ELR (cell line): Measurements from ENCODE around the gene SUPT20H.
A peak's percentile ranks its signal among the peaks of the same experiment; 100 is the strongest.

Experiments
- DNase-seq: peaks from one replicate; pipeline ENCODE4 v3.0.0-alpha.2; 2015; ENCODE audit warnings: low read depth

The SUPT20H gene

GRCh38 chr13:37058910-37059847 is at the start of gene SUPT20H:
Gene SUPT20H (minus strand): TSS chr13:37059688. CDS start chr13:37051490, 8,198 bp downstream.
- peak; percentile 93 for DNase-seq

GRCh38 chr13:37109051-37109678 is 49.7 kb upstream of the SUPT20H start:
- peak; percentile 55 for DNase-seq

DNA sequence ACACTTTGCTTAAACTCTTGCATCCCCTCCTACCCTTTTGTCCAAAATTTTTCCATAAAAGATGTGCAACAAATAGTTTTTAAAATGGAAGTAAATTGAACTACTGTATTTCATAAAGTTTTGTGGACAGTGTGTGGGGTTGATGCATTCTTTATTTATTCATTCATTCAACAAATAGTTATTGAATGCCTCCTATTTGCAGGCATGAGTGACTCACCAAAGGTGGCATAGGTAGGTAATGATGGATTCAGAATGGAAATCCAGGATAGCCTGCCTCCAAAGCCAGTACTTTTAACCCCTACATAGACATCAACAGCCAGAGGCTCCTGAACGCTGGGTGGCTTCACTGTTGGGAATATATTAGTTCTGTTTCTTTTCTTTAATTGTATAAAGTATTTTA is 48.4 kb upstream of the SUPT20H start:
- no peak for DNase-seq

DNA sequence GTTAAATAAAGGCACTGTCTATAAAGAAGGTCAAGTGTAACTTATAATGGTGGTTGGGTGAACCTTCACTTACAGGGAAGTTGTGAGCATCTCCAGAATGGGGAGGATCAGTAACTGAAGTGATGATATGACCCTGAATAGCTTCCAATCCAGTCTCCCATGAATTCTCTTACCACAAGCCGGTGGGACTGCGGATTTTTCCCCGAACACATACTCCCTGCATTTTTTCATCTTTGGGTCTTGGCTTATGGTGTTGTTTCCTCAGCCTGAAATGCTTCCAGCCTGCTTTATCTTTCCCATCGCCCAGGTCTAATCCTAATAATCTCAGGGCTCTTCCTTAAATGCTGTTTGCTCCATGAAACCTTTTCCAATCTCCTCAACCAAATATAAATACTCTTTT is 48.0 kb upstream of the SUPT20H start:
- no peak for DNase-seq

- no peak for DNase-seq
These were observed 47.2 kb upstream of the SUPT20H start for GRCh38 chr13:37106642-37107041.

DNA sequence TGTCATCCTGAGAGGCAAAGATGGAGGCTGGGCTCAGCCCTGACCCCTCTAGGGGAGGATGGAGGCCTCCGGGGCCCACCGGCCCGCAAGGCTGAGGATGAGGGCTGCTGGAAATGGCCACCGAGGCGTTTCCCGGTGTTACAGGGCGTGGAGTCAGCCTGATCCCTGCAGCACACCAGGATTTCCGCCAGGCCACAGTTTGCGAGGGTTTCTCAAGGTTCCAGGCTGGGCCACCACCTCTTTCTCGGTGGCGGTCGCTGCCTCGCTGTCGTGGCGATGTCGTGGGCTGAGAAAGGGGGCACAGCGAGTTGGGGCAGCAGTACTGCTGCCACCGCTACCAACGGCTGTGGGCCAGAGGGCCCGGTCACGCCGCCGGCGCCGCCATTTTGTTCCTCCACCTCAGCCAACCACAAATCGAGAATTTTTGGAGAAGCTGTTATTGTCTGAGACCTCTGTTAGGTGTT is 45.8 kb upstream of the SUPT20H start, which contains the start of gene CSNK1A1L:
Gene CSNK1A1L (minus strand): TSS at position 414 of the 464 bp plus-strand sequence. CDS start 408 bp downstream, at position 6.
- no peak for DNase-seq

- DNase-seq = no peak
These were observed 43.4 kb upstream of the SUPT20H start for GRCh38 chr13:37102896-37103295.

GRCh38 chr13:37101201-37101600 is 41.7 kb upstream of the SUPT20H start:
- no peak for DNase-seq

DNA sequence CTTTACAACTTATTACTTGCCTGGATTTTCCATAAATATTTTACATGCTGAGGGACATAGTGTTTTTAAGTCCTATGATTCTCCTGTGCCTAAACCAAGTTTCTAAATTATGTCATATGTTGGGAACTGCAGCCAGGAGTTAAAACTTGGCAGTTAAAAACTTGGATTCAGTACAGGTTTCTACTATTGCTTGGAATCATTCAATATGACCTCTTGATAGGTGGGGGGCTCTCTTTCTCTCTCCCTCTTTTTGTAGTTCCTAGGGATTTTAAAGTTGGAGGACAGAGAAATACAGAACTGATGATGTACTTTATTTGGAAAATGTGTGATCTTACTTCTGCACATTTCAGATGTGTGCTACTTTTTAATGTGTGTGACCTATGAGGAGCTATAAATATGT is 41.2 kb upstream of the SUPT20H start:
- DNase-seq = no peak

DNA sequence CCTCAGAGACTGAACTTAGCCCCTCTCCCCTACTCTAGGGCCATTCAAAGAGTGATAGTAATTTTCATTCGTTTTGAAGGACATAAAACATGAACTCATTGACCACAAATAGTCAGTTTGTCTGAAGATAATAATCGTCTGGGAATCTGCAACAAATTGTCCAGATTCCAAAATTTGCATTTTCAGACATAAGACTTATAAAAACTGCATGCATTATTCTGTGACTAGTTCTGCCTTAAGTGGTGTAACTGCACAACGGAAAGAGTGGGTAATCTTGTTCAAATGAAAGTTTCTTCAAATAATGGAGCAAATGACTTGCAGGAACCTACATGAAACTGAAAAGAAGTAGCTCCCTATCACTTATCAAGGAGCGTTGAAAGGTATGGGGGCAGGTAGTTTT is 37.6 kb upstream of the SUPT20H start:
- peak; percentile 9 for DNase-seq

GRCh38 chr13:37094840-37095239 is 35.4 kb upstream of the SUPT20H start:
- no peak for DNase-seq

DNA sequence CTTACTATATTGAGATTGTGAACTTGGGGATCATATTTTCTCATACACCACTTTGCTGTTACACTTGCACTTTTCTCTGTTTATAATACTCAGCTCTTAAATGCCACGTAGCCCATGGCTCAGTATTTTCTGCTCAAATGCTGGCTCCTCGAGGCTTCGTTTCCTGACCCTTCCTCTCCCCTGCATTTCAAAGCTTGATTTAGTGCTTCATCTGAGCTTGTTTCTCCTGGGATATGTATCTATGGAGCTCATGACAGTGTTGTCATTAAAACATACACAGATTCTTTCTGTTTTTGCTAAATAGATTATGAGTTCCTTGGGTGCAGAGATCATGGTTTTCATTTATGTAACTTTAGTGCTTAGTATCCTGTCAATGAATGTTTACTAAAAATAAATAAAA is 34.6 kb upstream of the SUPT20H start:
- no peak for DNase-seq

GRCh38 chr13:37091835-37092234 is 32.3 kb upstream of the SUPT20H start:
- DNase-seq = no peak

DNA sequence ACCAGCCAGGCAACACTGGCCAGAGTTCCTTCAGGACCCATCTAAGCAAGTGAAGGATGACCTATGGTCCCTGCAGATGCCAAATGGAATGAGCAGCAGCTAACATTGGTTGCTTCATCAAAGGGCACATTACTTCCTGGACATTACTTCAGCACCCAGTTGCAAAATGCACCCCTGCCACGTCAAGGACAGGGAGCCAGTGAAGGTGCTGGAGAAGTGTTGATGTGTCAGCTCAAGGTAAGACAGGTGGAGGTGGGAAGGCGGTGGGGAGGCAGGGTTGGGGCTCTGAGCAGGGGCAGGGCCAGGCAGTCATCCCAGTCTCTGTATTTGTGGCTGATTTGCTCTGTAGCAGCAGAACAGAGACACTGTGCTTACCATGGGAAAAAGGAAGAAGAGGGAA is 31.4 kb upstream of the SUPT20H start:
- DNase-seq = no peak

DNA sequence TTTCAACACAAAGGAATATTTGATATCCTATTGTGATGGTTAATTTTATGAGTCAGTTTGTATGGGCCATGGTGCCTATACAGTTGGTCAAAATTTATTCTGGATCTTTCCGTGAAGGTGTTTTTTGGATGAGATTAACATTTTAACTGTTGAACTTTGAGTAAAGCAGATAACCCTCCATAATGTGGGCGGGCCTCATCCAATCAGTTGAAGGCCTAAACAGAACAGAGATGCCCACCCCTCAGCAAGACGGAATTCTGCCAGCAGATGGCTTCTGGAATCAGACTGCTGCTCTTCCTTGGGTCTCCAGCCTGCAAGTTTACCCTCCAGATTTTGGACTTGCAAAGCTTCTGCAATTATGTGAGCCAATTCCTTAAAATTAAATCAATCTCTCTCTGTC is 30.0 kb upstream of the SUPT20H start:
- no peak for DNase-seq

GRCh38 chr13:37087486-37087885 is 28.0 kb upstream of the SUPT20H start:
- DNase-seq = no peak

DNA sequence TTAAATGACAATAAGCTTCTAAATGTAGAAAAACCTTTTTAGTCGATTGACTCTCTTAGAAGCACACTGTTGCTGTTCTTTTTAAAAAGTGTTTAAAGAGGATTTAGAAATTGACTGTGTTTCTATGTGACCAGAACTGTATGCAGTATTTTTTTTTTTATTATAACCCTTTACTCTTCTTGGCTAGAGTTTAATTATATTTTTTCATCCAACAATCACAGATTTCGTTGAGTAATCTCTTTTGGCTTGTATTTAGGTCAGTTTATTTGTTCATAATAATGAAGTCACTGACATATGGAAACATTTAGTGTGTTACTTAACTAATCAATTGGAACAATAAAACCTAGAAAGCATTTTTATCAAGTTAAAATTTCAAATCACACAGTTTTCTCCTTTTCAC is 26.1 kb upstream of the SUPT20H start:
- no peak for DNase-seq

DNA sequence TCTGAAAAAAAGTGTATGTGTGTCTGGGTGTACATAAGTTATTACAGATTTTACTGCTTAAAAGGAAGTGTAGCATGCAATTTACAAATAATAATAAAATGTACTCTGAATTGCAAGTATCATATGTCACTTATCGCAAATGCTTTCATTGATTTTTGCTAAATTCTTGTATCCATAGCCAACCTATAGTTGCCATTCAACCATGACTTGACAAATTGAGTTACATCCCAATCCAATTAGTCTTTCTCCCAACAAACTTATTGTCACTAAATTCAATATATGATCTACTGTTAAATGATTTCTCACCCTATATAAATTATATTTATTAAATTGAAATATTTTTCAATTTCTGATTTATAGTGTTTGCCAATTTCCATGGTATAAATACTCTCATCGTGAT is 17.3 kb upstream of the SUPT20H start:
- DNase-seq = no peak

GRCh38 chr13:37075164-37075563 is 15.7 kb upstream of the SUPT20H start:
- no peak for DNase-seq

DNA sequence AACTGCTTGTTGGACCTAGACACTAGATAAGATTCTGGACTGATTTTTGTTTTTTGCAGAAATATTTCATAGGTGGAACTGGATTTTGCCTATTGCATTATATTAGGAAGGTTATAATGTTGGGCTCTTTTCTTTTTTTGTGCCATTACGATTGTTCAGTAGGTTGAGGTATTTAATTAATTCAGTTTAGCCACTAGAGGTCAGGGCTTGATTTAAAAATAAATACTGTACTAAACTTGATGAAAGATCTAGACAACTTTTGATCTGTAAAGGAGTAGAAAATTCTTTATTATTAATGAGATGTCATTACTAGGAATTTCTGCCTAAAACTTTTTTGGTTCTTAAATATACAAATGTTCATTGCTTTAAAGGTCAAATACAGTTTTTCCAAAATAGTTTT is 15.2 kb upstream of the SUPT20H start:
- peak; percentile 57 for DNase-seq

GRCh38 chr13:37072024-37072423 is 12.5 kb upstream of the SUPT20H start:
- DNase-seq = no peak

DNA sequence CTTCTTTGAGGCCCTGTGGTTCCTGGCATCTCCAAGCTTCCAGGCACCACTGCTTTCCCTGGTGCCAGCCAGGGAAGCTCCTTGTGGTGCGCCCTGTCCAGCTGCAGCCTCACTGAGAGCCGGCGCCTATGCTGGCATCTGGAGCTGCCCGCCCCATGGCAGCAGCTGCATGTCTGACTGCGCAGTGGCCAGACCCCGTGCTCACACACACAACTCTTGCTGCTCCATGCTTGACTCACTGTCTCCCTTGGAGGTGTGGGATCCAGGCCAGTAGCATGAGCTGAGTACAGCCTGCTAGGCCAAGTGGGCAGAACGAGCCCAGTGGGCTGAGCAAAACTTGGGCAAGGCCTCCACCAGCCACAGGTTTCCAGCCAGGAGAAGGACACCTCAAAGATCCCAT is 11.5 kb upstream of the SUPT20H start:
- no peak for DNase-seq

- DNase-seq = no peak
These were observed 10.7 kb upstream of the SUPT20H start for GRCh38 chr13:37070145-37070695.
